Right lung (tissue), 5 donors: ENCODE measurements around the gene ADRA2C. TPM values are rescaled to one million over a fixed set of nuclear protein-coding genes. Genes with fewer than 3 reads are reported as not detected.

Experiments used
- DNase-seq, 2 donors: peaks; one replicate each; pipeline ENCODE4 v3.0.0-alpha.2; 2013
- polyA plus RNA-seq, 5 donors: library from polyadenylated mRNA; unstranded; fragments of 120-200 nt; gene quantifications; one replicate each; pipeline versions ENCODE4 v1.2.1 to v1.2.3, GENCODE V29; 2013; ENCODE audit warnings: inconsistent platforms in 1 of 5, low replicate concordance in 1 of 5; ENCODE audit not compliant: insufficient read length in 5 of 5, insufficient read depth in 1 of 5

Gene ADRA2C
- polyA plus RNA-seq, 5 donors, result 0.34 to 1.4 (median 0.78) TPM

DNA sequence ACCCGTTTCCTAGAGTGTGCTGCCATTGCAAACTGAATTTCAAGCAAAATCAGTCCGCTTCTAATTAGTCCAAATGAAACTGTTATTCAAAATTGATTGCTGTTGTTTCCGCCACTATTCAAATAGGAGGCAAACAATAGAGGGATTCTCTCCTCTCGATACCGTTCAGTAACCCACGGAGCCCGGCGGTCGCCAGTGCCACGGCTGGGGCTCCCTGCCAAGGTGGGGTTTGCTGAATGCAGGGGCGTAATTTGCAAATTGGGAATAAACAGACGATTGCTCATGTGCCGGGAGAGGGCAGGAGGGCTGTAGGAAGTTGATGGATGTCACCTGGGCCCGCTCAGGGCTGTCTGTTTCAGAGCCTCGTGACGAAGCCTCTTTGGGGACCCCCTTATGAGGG, 8.8 kb downstream of the ADRA2C start:
- no peak for DNase-seq

- DNase-seq, result no peak
These were observed 9.4 kb downstream of the ADRA2C start for GRCh38 chr4:3775576-3775975.

DNA sequence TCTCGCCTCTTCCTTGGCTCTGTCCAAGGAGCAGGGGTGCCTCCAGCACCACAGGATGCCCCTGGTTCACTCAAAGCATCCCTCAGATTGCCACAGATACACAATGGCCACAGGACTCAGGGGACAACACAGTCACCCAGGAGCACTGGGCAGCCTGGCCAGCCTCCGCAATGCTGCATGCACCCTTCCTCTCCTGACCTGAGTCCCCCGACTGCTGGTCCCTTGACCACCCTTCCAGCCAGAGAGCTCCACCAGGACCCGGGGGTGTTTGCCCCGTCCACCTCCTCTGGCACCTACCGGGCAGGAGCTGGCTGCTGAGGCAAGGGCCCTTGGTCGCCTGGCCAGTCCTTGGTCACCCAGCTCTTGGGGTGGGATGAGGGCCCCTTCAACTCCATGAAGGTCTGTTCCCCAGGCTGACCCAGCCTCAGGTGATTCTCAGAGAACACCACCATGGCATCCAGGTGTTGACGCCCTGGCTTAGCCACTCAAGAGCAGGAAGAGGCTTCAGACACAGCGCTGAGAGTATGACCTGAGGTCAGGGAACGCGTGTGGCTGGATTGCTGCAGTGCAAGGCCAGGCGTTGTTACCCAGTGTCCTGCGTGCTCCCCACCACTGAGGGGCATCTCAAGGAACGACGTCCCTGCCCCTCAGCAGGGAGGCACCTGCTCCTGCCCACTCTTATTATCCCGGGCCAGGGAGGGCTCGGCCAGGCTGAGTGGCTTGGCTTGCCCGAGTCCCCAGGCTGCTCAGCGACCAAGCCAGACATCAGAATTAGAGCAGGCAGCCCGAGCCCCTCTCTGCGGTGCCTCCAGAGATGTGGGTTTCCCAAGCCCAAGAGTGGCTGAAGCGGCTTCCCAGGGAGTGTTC, 10.2 kb downstream of the ADRA2C start:
- DNase-seq, result no peak

DNA sequence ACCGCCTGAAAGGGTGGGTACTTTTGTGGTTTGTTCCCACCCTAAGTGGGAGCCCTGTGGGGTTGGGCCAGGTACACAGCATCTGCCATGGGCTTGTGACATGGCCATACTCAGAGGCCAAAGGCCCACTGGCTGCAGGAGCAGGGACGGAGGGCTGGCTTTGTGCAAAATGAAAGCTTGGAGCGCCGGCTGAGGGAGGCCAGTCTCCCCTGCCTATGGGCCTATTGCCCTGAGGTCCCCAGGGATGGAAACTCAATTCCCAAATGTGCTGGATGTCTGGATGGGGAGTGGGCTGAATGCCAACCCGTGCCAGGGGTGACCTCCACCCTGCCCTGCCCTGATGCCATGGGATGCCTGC, 10.8 kb downstream of the ADRA2C start:
- DNase-seq, result no peak

DNA sequence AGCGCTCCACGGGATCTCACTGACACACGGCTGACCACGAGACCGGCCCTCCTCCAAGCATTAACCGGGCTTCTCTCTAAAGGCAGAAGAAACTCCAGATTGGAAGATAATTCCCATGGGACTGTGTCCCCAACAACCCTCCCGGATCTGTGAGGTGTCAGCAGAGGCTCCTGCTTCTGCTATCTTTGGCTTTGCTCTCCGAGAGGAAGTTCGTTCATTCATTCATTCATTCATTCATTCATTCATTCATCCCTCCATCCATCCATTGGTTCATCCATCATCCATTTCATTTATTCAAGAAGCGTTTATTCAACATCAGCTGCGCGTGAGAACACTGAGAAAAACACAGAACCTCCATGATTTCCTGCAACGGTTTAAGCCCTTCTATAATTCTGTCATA, 11.5 kb downstream of the ADRA2C start:
- DNase-seq, result no peak

- DNase-seq, result no peak
These were observed 13.3 kb downstream of the ADRA2C start for GRCh38 chr4:3779509-3779908.

- no peak for DNase-seq
These were observed 14.4 kb downstream of the ADRA2C start for GRCh38 chr4:3780347-3781171.

DNA sequence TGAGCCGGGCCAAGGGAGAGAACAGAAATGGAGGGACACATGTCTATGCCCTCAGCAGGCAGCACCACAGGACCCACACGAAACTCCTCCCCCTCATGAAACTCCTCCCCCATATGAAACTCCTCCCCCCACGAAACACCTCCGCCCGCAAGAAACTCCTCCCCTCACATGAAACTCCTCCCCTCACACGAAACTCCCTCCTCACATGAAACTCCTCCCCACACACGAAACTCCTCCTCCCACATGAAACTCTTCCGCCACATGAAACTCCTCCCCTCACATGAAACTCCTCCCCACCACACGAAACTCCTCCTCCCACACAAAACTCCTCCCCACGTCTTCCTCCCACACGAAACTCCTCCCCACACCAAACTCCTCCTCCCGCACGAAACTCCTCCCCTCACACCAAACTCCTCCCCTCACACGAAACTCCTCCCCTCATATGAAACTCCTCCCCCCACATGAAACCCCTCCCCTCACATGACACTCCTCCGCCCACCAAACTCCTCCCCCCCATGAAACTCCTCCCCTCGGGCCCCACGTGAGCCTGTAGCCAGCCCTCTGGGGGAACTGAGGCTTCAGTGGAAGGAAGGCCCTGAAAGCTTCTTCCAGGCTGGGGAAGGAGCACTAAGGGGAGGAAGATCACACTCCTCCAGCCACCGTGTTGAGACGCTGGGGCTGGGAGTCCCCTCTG, 15.2 kb downstream of the ADRA2C start:
- no peak for DNase-seq

- DNase-seq, result no peak
These were observed 16.1 kb downstream of the ADRA2C start for GRCh38 chr4:3781997-3782930.

DNA sequence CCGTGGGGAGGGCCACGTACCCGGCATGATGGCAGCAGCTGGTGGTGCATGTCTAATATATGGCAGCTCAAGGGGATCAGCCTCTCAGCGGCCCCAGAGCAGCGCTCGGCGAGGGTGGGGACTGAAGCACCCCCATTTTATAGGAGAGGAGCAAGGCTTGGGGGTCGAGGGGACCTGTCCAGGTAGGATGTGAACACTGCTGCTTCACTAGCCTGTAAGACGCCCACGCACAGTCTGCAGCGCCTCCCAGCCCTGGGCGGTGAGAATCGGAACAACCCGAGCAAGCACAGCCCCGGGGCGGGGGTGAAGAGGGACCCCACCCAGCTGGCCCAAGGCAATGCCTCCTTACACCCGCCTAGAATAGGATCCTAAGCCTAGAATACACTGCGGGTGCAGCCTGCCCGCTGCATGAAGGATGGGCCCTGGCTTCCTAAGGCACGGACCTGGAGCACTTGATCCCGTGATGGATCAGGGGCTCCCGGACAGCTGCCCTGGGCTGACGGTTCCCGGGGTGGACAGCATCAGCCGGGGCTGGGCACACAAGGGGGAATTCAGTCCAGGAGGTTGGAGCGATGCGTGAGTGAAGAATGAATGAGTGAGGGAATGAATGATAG, 17.6 kb downstream of the ADRA2C start:
- no peak for DNase-seq

DNA sequence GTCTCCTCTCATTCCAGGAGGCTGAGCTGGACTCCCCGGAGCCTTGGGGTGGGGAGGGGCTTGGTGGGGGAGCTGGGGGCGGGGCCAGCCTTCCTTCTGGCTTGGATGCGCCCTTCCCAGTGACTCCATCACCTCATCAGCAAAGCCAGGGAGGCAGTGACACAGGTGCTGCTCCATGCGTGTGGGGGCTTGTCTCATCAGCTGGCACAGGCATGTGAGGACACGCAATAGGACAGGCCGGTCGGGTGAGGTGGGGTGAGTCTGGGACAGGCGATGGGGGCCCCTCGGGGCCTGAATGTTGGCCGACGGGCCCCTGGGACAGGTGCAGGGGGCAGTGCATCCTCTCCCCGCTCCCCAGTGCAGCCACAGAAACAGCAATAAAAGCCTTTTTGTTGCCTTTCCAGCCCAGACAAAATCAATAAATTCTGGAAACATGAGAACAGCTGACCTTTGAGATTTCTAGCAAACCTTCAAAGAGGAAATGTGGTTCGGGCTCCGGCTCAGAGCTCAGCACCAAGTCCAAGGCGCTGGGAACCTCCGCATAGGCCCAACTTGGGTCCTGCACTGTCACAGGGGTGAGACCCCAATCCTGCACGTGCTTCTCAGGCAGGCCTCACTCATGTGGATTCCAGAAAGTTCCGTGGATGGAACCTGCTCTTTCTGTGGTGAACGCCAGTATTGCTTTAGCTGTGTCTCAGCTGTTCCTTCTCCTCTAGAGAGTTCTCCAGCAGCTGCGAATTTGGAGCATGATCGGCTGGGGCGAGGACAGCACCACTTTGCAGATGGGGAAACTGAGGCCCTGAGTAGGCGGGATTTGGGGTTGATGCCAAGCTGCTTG, 18.5 kb downstream of the ADRA2C start:
- no peak for DNase-seq

GRCh38 chr4:3785292-3785565, 19.0 kb downstream of the ADRA2C start:
- no peak for DNase-seq

DNA sequence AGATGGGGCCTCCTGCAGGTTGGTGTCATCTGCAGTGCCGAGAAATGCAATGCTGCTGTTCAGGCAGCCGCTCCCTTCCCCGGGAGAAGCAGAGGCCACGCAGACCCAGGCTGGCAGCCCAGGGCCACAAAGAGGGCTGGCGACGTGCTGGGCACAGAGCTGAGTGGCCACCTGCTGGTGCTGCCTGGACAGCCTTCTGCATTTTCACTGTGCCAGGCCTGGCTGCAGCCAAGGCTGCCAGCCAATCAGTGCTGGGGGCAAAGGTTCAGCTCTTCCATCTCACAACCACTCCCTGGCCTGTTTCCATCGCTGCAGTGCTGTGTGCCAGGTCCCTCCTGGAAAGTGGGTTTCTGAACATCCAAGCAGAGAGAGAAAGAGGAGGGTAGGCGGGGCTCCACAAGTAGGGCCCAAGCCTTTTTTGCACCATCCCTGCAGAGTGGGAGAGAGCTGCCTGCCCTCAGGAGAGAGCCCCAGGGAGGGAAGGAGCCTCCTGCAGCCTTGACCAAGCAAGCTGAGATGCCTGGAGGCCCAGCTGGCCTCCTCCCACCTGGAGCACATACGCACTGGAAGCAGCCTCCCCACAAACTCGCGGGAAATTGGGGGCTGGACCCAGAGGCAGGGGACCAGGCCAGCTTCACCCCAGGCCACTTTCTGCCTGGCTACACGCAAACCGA, 20.1 kb downstream of the ADRA2C start:
- no peak for DNase-seq

GRCh38 chr4:3787489-3788365, 21.5 kb downstream of the ADRA2C start:
- DNase-seq, result no peak

- DNase-seq, result no peak
These were observed 22.1 kb downstream of the ADRA2C start for GRCh38 chr4:3788366-3788660.

DNA sequence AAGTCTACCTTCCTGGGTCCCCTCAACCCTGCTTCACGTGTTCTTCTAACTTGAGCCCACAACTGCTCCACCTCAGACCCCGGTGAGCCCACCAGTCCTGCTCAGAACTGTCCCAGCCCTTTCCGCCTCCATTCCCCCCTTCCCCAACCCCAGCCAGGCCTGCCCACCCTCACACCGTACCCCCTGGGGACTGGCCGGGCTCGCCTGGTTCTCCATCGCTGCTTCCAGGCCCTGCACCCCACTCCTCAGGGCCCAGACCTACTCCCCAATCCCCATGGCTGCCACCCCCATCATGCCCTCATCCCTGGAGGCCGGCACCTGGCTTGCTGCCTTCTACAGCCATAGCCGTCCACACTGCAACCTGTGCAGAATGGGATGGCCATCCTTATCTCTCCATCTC, 23.4 kb downstream of the ADRA2C start:
- DNase-seq, result no peak

- no peak for DNase-seq
These were observed 23.9 kb downstream of the ADRA2C start for GRCh38 chr4:3790006-3790561.

DNA sequence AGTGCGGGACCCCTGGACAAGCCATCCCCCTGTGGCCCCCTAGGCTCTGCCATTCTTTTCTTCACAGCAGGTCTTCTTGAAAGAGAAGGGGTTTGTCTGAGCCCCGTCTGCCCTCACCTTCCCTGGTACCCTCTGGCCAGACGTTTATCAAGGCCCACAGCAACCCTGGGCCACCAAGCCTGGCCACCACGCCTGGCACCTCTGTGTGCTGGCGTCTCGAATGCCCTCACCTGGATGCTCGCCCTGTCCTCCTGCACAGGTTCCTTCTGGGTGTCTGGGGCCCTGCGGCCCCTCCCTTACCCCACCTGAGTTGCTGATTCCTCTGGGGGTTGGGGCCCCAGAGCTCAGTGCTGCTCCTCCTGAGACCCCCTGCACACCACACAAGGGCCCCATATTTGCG, 25.1 kb downstream of the ADRA2C start:
- DNase-seq, result no peak
